Endothelial cell of umbilical vein (primary cell): ENCODE data around the gene TOGARAM2. TPM values are rescaled to one million over a fixed set of nuclear protein-coding genes. Genes with fewer than 3 reads are reported as not detected.

Experiments used
- BruUV-seq: library from RNA; stranded (reverse); fragments of 400-500 nt; replicated peaks from 2 replicates; lab custom pipeline; 2021; lab: Mats Ljungman, UMichigan
- CTCF ChIA-PET: fragments of 300-600, 350-600 bp; sonication (Branson Sonifier 250); formaldehyde crosslinking; loops from one replicate; lab custom pipeline; 2021; ENCODE audit warnings: antibody characterized with exemption, inconsistent platforms; lab: Charles Lee
- POLR2A ChIA-PET: fragments of 300-600, 350-600 bp; sonication (Branson Sonifier 250); formaldehyde crosslinking; loops from one replicate; lab custom pipeline; 2021; ENCODE audit warnings: antibody characterized with exemption, inconsistent platforms; lab: Charles Lee
- DNase-seq: peaks from one replicate; pipeline ENCODE4 v3.0.0-alpha.2; 2011; ENCODE audit warnings: low read depth, low spot score
- FAIRE-seq: peaks from 2 replicates; lab custom pipeline; 2011; peaks lifted over from hg19 to GRCh38; lab: Jason Lieb, UNC
- H2AFZ ChIP-seq: 2 replicates; pipeline ENCODE4 v1.6.0; 2012; ENCODE audit warnings: low read depth, low read length, control low read depth, inconsistent platforms
- H3K27ac ChIP-seq: 2 replicates; pipeline ENCODE4 v1.5.1; 2011; ENCODE audit warnings: low read depth, mild to moderate bottlenecking, control low read depth, low read length, moderate library complexity; ENCODE audit not compliant: insufficient read depth
- H3K27me3 ChIP-seq, 2 experiments: 2 replicates each; pipeline versions ENCODE4 v1.6.0 to v1.6.1; 2011; ENCODE audit warnings: low read length in 2 of 2, mixed read lengths in 1 of 2; ENCODE audit not compliant: control insufficient read depth in 2 of 2, insufficient read depth in 2 of 2
- H3K36me3 ChIP-seq, 2 experiments: 2 replicates in 1 of 2; 3 replicates in 1 of 2; pipeline ENCODE4 v1.5.1; 2011; ENCODE audit warnings: low read length in 2 of 2, mild to moderate bottlenecking in 1 of 2, moderate library complexity in 1 of 2; ENCODE audit not compliant: control insufficient read depth in 2 of 2, insufficient read depth in 2 of 2; ENCODE audit errors: extremely low read depth in 1 of 2
- H3K4me1 ChIP-seq: 3 replicates; pipeline ENCODE4 v1.5.1; 2011; ENCODE audit warnings: mild to moderate bottlenecking, low read length; ENCODE audit not compliant: control insufficient read depth, insufficient read depth; ENCODE audit errors: extremely low read depth
- H3K4me2 ChIP-seq: 2 replicates; pipeline ENCODE4 v1.6.1; 2011; ENCODE audit warnings: low read length, control low read depth, mixed read lengths; ENCODE audit not compliant: insufficient read depth
- H3K4me3 ChIP-seq, 3 experiments: fragments of 200-600 bp in 1 of 3; sonication (generic), shearing (Covaris generic) in 1 of 3; replicated peaks in 1 of 3; 2 replicates each; pipeline ENCODE4 v1.5.1; 2011 to 2016; ENCODE audit warnings: control low read depth in 3 of 3, low read length in 3 of 3, mild to moderate bottlenecking in 2 of 3, inconsistent platforms in 1 of 3, low read depth in 1 of 3, moderate library complexity in 1 of 3; ENCODE audit not compliant: insufficient read depth in 1 of 3
- H3K79me2 ChIP-seq: 2 replicates; pipeline ENCODE4 v1.6.0; 2012; ENCODE audit warnings: low read length, inconsistent platforms; ENCODE audit not compliant: control insufficient read depth, insufficient read depth
- H3K9ac ChIP-seq: replicated peaks from 2 replicates; pipeline ENCODE3; 2011; ENCODE audit warnings: low read length, control low read depth; ENCODE audit not compliant: insufficient read depth; ENCODE audit errors: extremely low read depth
- H3K9me1 ChIP-seq: replicated peaks from 3 replicates; pipeline ENCODE4 v1.6.0; 2011; ENCODE audit warnings: mild to moderate bottlenecking, low read length; ENCODE audit not compliant: control insufficient read depth, insufficient read depth; ENCODE audit errors: extremely low read depth
- H3K9me3 ChIP-seq: replicated peaks from 2 replicates; pipeline ENCODE4 v1.5.1; 2012; ENCODE audit warnings: low read length, inconsistent platforms; ENCODE audit not compliant: control insufficient read depth, insufficient read depth
- H4K20me1 ChIP-seq: replicated peaks from 2 replicates; pipeline ENCODE3; 2011; ENCODE audit warnings: mild to moderate bottlenecking, low read length; ENCODE audit not compliant: control insufficient read depth, insufficient read depth; ENCODE audit errors: extremely low read depth
- CTCF ChIP-seq, 2 donors: IDR thresholded peaks; 1 replicate in 1 of 2; 2 replicates in 1 of 2; pipeline ENCODE4 v1.5.1; 2011; ENCODE audit warnings: low read length in 2 of 2, mild to moderate bottlenecking in 2 of 2, moderate library complexity in 2 of 2, control low read depth in 1 of 2, inconsistent platforms in 1 of 2, low read depth in 1 of 2; ENCODE audit not compliant: insufficient read depth in 1 of 2; ENCODE audit errors: extremely low read depth in 1 of 2
- EZH2 ChIP-seq: IDR thresholded peaks from 2 replicates; pipeline ENCODE4 v1.6.1; 2012; ENCODE audit warnings: borderline replicate concordance, low read depth, mild to moderate bottlenecking, moderate library complexity, low read length, inconsistent platforms; ENCODE audit not compliant: severe bottlenecking
- FOS ChIP-seq: IDR thresholded peaks from 2 replicates; pipeline ENCODE4 v1.6.1; 2011; ENCODE audit warnings: mild to moderate bottlenecking, low read length, moderate library complexity, borderline replicate concordance; ENCODE audit not compliant: insufficient read depth
- GATA2 ChIP-seq: IDR thresholded peaks from 2 replicates; pipeline ENCODE4 v1.7.0; 2011; ENCODE audit warnings: low read depth, mild to moderate bottlenecking, moderate library complexity, mixed read lengths, low read length; ENCODE audit not compliant: insufficient read length, insufficient read depth
- JUN ChIP-seq: IDR thresholded peaks from 2 replicates; pipeline ENCODE4 v1.6.1; 2011; ENCODE audit warnings: borderline replicate concordance, low read depth; ENCODE audit not compliant: insufficient read length, insufficient read depth
- MAX ChIP-seq: IDR thresholded peaks from 2 replicates; pipeline ENCODE4 v1.6.1; 2011; ENCODE audit not compliant: insufficient read depth, insufficient read length
- MYC ChIP-seq: IDR thresholded peaks from one replicate; pipeline ENCODE4 v1.6.1; 2011; ENCODE audit warnings: mild to moderate bottlenecking, low read depth, low read length
- POLR2A ChIP-seq: IDR thresholded peaks from 2 replicates; pipeline ENCODE4 v1.6.1; 2012; ENCODE audit warnings: low read depth, mild to moderate bottlenecking, control low read depth, low read length
- POLR2AphosphoS5 ChIP-seq: IDR thresholded peaks from 2 replicates; pipeline ENCODE4 v1.6.1; 2012; ENCODE audit warnings: low read depth, mild to moderate bottlenecking, control low read depth, low read length, moderate library complexity; ENCODE audit not compliant: insufficient read depth
- dilution Hi-C: fragments of 300-500 bp; cut with MboI; formaldehyde crosslinking; loops from one replicate; pipeline ENCODE4 v1.15.0; 2019; ENCODE audit warnings: low sequenced_read_pairs; ENCODE audit not compliant: extremely low pct_ligation_motif_present
- intact Hi-C: fragments of 100-400 bp; cut with micrococcal nuclease; formaldehyde crosslinking; loops from one replicate; pipeline ENCODE4 v1.10.0; 2022
- polyA plus RNA-seq, 4 experiments: library from polyadenylated mRNA; depleted of rRNA in 3 of 4; stranded (reverse) in 3 of 4; unstranded in 1 of 4; fragments of >200 nt; gene quantifications; 2 replicates each; pipeline versions ENCODE4 v1.2.1 to v1.2.3, GENCODE V29; 2011 to 2012; ENCODE audit warnings: missing spikeins in 1 of 4
- total RNA-seq: library from RNA; stranded (reverse); gene quantifications from 2 replicates; pipeline ENCODE4 v1.2.3, GENCODE V29; 2021

TOGARAM2 gene
- total and polyA plus RNA-seq, 2 donors (not counting 3 experiments of a cell fraction or from before 2014, with no cell fraction given), result not detected

GRCh38 chr2:29014811-29015421 lies 33.8 kb downstream of the TOGARAM2 start:
- CTCF ChIA-PET, result interaction anchor here (1.0 kb wide), 2 partner anchors 56 to 115 kb away, joined by 4 to 7 read pairs; no protein-coding TSS in a partner anchor
- no peak overlapping the region for H3K9ac ChIP-seq
- POLR2A ChIA-PET, result no interaction called here
- no peak overlapping the region for H3K27ac ChIP-seq
- peaks cover 3% of the 10 kb centered on the region for H3K4me1 ChIP-seq
- no peak overlapping the region for H3K4me2 ChIP-seq
- no peak for TF ChIP-seq EZH2
- TF ChIP-seq MYC, result no peak
- no peak for TF ChIP-seq JUN
- no peak for TF ChIP-seq GATA2
- no peak for TF ChIP-seq POLR2AphosphoS5
- no peak for TF ChIP-seq MAX
- TF ChIP-seq FOS, result no peak
- no peak for TF ChIP-seq POLR2A
- no peak for TF ChIP-seq CTCF (IDR thresholded peaks at IDR 0.05; ENCODE audit: extremely low read depth in 1 of 2, insufficient read depth in 1 of 2, low read depth in 1 of 2, low read length in 2 of 2)
- H3K36me3 ChIP-seq, result no peaks in the 10 kb centered on the region
- no peaks in the 10 kb centered on the region for H3K79me2 ChIP-seq
- no TSS peak for BruUV-seq
- no peaks in the 10 kb centered on the region for H3K9me3 ChIP-seq
- no peaks in the 10 kb centered on the region for H3K9me1 ChIP-seq
- dilution Hi-C loops, result no loop called here
- H2AFZ ChIP-seq, result peak overlapping the region; percentile 16
- no peaks in the 10 kb centered on the region for H4K20me1 ChIP-seq
- FAIRE-seq (no peak), DNase-seq (no peak)
- H3K4me3 ChIP-seq, result no peak overlapping the region
- peaks cover 0 to 2% of the 10 kb centered on the region in 2 experiments for H3K27me3 ChIP-seq
- intact Hi-C loops, result no loop called here
